ENCODE results near the gene NTF3.

GRCh38 chr12:5534426-5535199, 102.7 kb downstream of the NTF3 start:
- no peak for TF ChIP-seq CTCF (optimal IDR thresholded peaks at IDR 0.05 in 1 of 3, IDR thresholded peaks at IDR 0.05 in 1 of 3, conservative IDR thresholded peaks at IDR 0.05 in 1 of 3; ENCODE audit: extremely low read depth in 1 of 3, insufficient read depth in 2 of 3, low read length in 3 of 3)
- TF ChIP-seq EZH2 (IDR thresholded peaks at IDR 0.05; ENCODE audit: low read length), result no peak
